HEK293 (cell line): ENCODE data around the gene AGRN.

Source experiments
- CTCF ChIA-PET: fragments of 350-600 bp; formaldehyde crosslinking; extraction: SDS; loops from one replicate; lab custom pipeline; 2021; ENCODE audit warnings: antibody characterized with exemption; lab: Yijun Ruan, JAX
- POLR2A ChIA-PET: fragments of 300-600 bp; formaldehyde crosslinking; extraction: SDS; loops from one replicate; lab custom pipeline; 2020; ENCODE audit warnings: antibody characterized with exemption, inconsistent platforms; lab: Yijun Ruan, JAX
- H3K27ac ChIP-seq: fragments of 200-500 bp; sonication (Bioruptor generic); 2 replicates; pipeline ENCODE4 v1.5.1; 2014; ENCODE audit warnings: low read depth, low read length, control low read depth, inconsistent platforms; ENCODE audit errors: extremely low read depth
- H3K36me3 ChIP-seq, 2 experiments: fragments of 200-500 bp in 1 of 2; sonication (Bioruptor generic) in 1 of 2; 1 replicate in 1 of 2; 2 replicates in 1 of 2; pipeline ENCODE4 v1.5.1; 2014 to 2017; ENCODE audit warnings: inconsistent platforms in 2 of 2, low read length in 2 of 2; ENCODE audit not compliant: control insufficient read depth in 2 of 2, insufficient read depth in 1 of 2
- H3K4me1 ChIP-seq: fragments of 200-500 bp; sonication (Bioruptor generic); 2 replicates; pipeline ENCODE4 v1.5.1; 2014; ENCODE audit warnings: mild to moderate bottlenecking, low read length, inconsistent platforms; ENCODE audit not compliant: control insufficient read depth, insufficient read depth
- H3K4me3 ChIP-seq: 2 replicates; pipeline ENCODE4 v1.5.1; 2011; ENCODE audit warnings: low read depth, mild to moderate bottlenecking, control low read depth, low read length, moderate library complexity
- H3K9me3 ChIP-seq: fragments of 200-500 bp; sonication (Bioruptor generic); 2 replicates; pipeline ENCODE4 v1.5.1; 2014; ENCODE audit warnings: low read depth, low read length, inconsistent platforms; ENCODE audit not compliant: control insufficient read depth, insufficient read depth
- BCL11A ChIP-seq: fragments of 450-650 bp; formaldehyde crosslinking; IDR thresholded peaks from 2 replicates; pipeline ENCODE4 v1.5.1; 2016; ENCODE audit warnings: low read depth, missing biosample characterization, missing genetic modification characterization
- BCL11B ChIP-seq: fragments of 450-650 bp; formaldehyde crosslinking; IDR thresholded peaks from 2 replicates; pipeline ENCODE4 v1.5.1; 2016; ENCODE audit warnings: low read depth, missing biosample characterization, missing genetic modification characterization
- GLIS1 ChIP-seq: fragments of 450-650 bp; formaldehyde crosslinking; IDR thresholded peaks from 2 replicates; pipeline ENCODE4 v1.5.1; 2016; ENCODE audit warnings: missing biosample characterization, missing genetic modification characterization
- HOXC10 ChIP-seq: sonication (generic); formaldehyde crosslinking; IDR thresholded peaks from 2 replicates; pipeline ENCODE4 v1.8.1; 2023; ENCODE audit warnings: mild to moderate bottlenecking, missing genetic modification reagents
- KLF17 ChIP-seq: fragments of 450-650 bp; formaldehyde crosslinking; IDR thresholded peaks from 2 replicates; pipeline ENCODE4 v1.5.1; 2016; ENCODE audit warnings: missing biosample characterization, missing genetic modification characterization
- KLF8 ChIP-seq: fragments of 450-650 bp; formaldehyde crosslinking; IDR thresholded peaks from 2 replicates; pipeline ENCODE4 v1.5.1; 2016; ENCODE audit warnings: missing biosample characterization, missing genetic modification characterization
- PRDM1 ChIP-seq: fragments of 450-650 bp; formaldehyde crosslinking; IDR thresholded peaks from 2 replicates; pipeline ENCODE4; 2016; ENCODE audit warnings: missing biosample characterization, missing genetic modification characterization
- REST ChIP-seq: fragments of 450-650 bp; formaldehyde crosslinking; IDR thresholded peaks from 2 replicates; pipeline ENCODE4 v1.5.1; 2016; ENCODE audit warnings: missing biosample characterization, missing genetic modification characterization
- TCF7L2 ChIP-seq: IDR thresholded peaks from 2 replicates; pipeline ENCODE4 v1.6.1; 2011; ENCODE audit warnings: low read depth, mild to moderate bottlenecking, inconsistent platforms, low read length, moderate library complexity, borderline replicate concordance
- ZFP41 ChIP-seq: fragments of 450-650 bp; formaldehyde crosslinking; IDR thresholded peaks from 2 replicates; pipeline ENCODE4 v1.5.1; 2016; ENCODE audit warnings: missing biosample characterization, missing genetic modification characterization, borderline replicate concordance
- ZNF223 ChIP-seq: fragments of 450-650 bp; formaldehyde crosslinking; IDR thresholded peaks from 2 replicates; pipeline ENCODE4 v1.5.1; 2016; ENCODE audit warnings: missing biosample characterization, missing genetic modification characterization
- ZNF366 ChIP-seq: fragments of 450-650 bp; formaldehyde crosslinking; conservative IDR thresholded peaks from 2 replicates; pipeline ENCODE4 v1.5.1; 2016; ENCODE audit warnings: missing biosample characterization, missing genetic modification characterization
- ZNF596 ChIP-seq: fragments of 450-650 bp; IDR thresholded peaks from 2 replicates; pipeline ENCODE4 v1.5.0; 2018; ENCODE audit warnings: missing biosample characterization, mild to moderate bottlenecking, missing genetic modification characterization, moderate library complexity

Gene AGRN

GRCh38 chr1:974687-975328 is 45.1 kb upstream of the AGRN start:
- TF ChIP-seq ZNF596 (peak; percentile 90), ZNF366 (tag by site-specific recombination) (peak; percentile 93), REST (no peak), KLF17 (no peak), KLF8 (tag by site-specific recombination) (peak; percentile 43; the same call in 1 of the 2 replicates), HOXC10 (CRISPR knock-in tag) (no peak), BCL11A (tag by site-specific recombination) (peak; percentile 100), ZFP41 (tag by site-specific recombination) (no peak), BCL11B (tag by site-specific recombination) (peak; percentile 100), PRDM1 (peak; percentile 79), ZNF223 (tag by site-specific recombination) (no peak), TCF7L2 (no peak)
- Histone ChIP-seq H3K27ac (no peak overlapping the region), H3K4me3 (no peak overlapping the region), H3K36me3 (no peaks in the 10 kb centered on the region), H3K9me3 (no peaks in the 10 kb centered on the region), H3K4me1 (peaks cover 3% of the 10 kb centered on the region; the same call in 1 of the 2 replicates)
- ChIA-PET CTCF (interaction anchor here (0.6 to 1.8 kb wide), 4 partner anchors 15 to 105 kb away, joined by 3 to 21 read pairs (median 4); partner anchors contain the start of gene NOC2L), POLR2A (interaction anchor here (0.7 to 1.9 kb wide), 6 partner anchors 8 to 41 kb away, joined by 3 to 12 read pairs (median 5); partner anchors contain the start of gene PLEKHN1)

GRCh38 chr1:975365-975764 is 44.6 kb upstream of the AGRN start:
- POLR2A ChIA-PET = interaction anchor here (1.0 to 1.9 kb wide), 6 partner anchors 7 to 33 kb away, joined by 3 to 12 read pairs (median 5); partner anchors contain the start of gene PLEKHN1
- no peaks in the 10 kb centered on the region for H3K36me3 ChIP-seq
- H3K9me3 ChIP-seq = no peaks in the 10 kb centered on the region
- no peak overlapping the region for H3K4me3 ChIP-seq
- TF ChIP-seq REST (no peak), GLIS1 (tag by site-specific recombination) (0 out of 2 replicates have a peak, but pooled peaks have one; percentile 14)
- H3K4me1 ChIP-seq = peaks cover 3% of the 10 kb centered on the region; the same call in 1 of the 2 replicates
- H3K27ac ChIP-seq = no peak overlapping the region
- CTCF ChIA-PET = interaction anchor here (0.6 to 1.8 kb wide), 9 partner anchors 10 to 316 kb away, joined by 3 to 21 read pairs (median 4); partner anchors contain the start of gene NOC2L
